ENCODE data around the gene OSBPL2.

The OSBPL2 gene

GRCh38 chr20:62215020-62215990 lies 23.0 kb upstream of the OSBPL2 start:
- H3K4me1 Mint-ChIP-seq, result no peaks in the 10 kb centered on the region
- TF ChIP-seq, protein P1, sequence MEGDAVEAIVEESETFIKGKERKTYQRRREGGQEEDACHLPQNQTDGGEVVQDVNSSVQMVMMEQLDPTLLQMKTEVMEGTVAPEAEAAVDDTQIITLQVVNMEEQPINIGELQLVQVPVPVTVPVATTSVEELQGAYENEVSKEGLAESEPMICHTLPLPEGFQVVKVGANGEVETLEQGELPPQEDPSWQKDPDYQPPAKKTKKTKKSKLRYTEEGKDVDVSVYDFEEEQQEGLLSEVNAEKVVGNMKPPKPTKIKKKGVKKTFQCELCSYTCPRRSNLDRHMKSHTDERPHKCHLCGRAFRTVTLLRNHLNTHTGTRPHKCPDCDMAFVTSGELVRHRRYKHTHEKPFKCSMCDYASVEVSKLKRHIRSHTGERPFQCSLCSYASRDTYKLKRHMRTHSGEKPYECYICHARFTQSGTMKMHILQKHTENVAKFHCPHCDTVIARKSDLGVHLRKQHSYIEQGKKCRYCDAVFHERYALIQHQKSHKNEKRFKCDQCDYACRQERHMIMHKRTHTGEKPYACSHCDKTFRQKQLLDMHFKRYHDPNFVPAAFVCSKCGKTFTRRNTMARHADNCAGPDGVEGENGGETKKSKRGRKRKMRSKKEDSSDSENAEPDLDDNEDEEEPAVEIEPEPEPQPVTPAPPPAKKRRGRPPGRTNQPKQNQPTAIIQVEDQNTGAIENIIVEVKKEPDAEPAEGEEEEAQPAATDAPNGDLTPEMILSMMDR (IDR thresholded peaks at IDR 0.05; ENCODE audit: unreplicated experiment in 3 of 3), result no peak
- H3K9me3 Mint-ChIP-seq, result no peaks in the 10 kb centered on the region
- H3K36me3 Mint-ChIP-seq (ENCODE audit: low read depth), result no peaks in the 10 kb centered on the region
- no peak overlapping the region for H3K27ac Mint-ChIP-seq
- H3K27me3 Mint-ChIP-seq (ENCODE audit: low read depth), result peaks cover 62% of the 10 kb centered on the region
- H3K4me3 Mint-ChIP-seq, result no peak overlapping the region

- H3K27ac Mint-ChIP-seq, result no peak overlapping the region
- TF ChIP-seq, protein P1 (IDR thresholded peaks at IDR 0.05; ENCODE audit: unreplicated experiment in 3 of 3), result no peak
- H3K4me3 Mint-ChIP-seq, result no peak overlapping the region
- peaks cover 65% of the 10 kb centered on the region for H3K27me3 Mint-ChIP-seq (ENCODE audit: low read depth)
- no peaks in the 10 kb centered on the region for H3K4me1 Mint-ChIP-seq
- no peaks in the 10 kb centered on the region for H3K9me3 Mint-ChIP-seq
- no peaks in the 10 kb centered on the region for H3K36me3 Mint-ChIP-seq (ENCODE audit: low read depth)
Measured at GRCh38 chr20:62215991-62216635, 22.2 kb upstream of the OSBPL2 start.

- TF ChIP-seq, protein P1 (IDR thresholded peaks at IDR 0.05; ENCODE audit: unreplicated experiment in 3 of 3), result no peak
- Mint-ChIP-seq H3K9me3 (no peaks in the 10 kb centered on the region), H3K4me3 (no peak overlapping the region), H3K36me3 (ENCODE audit: low read depth) (no peaks in the 10 kb centered on the region), H3K27ac (no peak overlapping the region), H3K4me1 (no peaks in the 10 kb centered on the region), H3K27me3 (ENCODE audit: low read depth) (peaks cover 72% of the 10 kb centered on the region)
Measured at GRCh38 chr20:62216636-62217566, 21.4 kb upstream of the OSBPL2 start.

DNA sequence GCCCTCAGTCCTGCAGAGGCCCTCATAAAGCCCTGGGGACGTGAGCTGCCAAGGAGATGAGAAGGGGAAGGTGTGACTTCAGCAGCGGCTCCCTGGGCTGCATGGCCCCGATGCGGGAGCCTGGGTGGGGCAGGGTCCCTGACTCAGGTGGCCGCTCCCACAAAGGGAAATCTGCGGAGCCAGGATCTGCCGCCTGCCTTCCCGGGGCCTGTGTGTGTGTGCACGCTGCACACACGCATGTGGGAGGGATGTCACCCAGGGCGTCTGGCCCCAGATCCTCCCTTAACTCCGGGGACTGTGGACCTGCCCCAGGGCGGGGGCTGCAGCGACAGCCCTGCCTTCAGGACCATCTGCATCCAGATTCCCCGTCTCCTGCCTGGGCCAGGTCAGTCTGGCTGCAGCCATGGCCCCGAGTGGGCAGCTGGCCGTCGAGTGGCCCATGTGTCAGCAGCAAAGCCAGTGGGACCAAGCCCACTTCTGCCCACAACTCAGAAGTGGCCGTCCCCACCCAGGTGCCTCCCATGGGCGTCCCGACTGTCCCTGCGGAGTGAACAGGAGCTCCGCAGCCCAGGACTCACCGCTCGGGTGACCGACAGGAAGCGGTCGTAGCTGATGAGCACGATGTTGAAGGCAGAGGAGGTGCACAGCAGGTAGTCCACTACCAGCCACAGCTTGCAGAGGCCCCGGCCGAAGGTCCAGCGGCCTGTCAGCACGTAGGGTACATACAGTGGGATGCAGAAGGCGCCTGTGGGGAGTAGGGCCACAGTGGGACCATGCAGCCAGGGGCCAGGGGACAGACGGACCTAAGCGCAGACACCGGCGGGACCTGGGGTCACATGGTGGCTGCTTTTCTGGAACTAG lies 20.2 kb upstream of the OSBPL2 start:
- Mint-ChIP-seq H3K4me1 (no peaks in the 10 kb centered on the region), H3K27me3 (ENCODE audit: low read depth) (peaks cover 81% of the 10 kb centered on the region), H3K4me3 (peak overlapping the region in 1 of 3 experiments; percentile 53), H3K9me3 (no peaks in the 10 kb centered on the region), H3K36me3 (ENCODE audit: low read depth) (no peaks in the 10 kb centered on the region), H3K27ac (no peak overlapping the region)
- TF ChIP-seq, protein P1 (IDR thresholded peaks at IDR 0.05; ENCODE audit: unreplicated experiment in 3 of 3), result no peak

All from nephron (organoid).